ENCODE measurements around the gene NCAM1. TPM values are rescaled to one million over a fixed set of nuclear protein-coding genes. Genes with fewer than 3 reads are reported as not detected.

The NCAM1 gene
- total RNA-seq, 1 donor from 2014 or later, result 332 TPM

GRCh38 chr11:113057038-113057437 is 95.8 kb downstream of the NCAM1 start:
- DNase-seq, result no peak
- H3K27ac ChIP-seq (replicated peaks), result no peak overlapping the region
- peaks cover 17% of the 10 kb centered on the region for H3K4me1 ChIP-seq
- no peak overlapping the region for H3K4me3 ChIP-seq
- intact Hi-C loops (cut with micrococcal nuclease), result no loop called here
- H3K27me3 ChIP-seq (ENCODE audit: low read depth), result no peaks in the 10 kb centered on the region
- peaks cover 4% of the 10 kb centered on the region for H3K9me3 ChIP-seq (replicated peaks)
- TF ChIP-seq, protein P1, sequence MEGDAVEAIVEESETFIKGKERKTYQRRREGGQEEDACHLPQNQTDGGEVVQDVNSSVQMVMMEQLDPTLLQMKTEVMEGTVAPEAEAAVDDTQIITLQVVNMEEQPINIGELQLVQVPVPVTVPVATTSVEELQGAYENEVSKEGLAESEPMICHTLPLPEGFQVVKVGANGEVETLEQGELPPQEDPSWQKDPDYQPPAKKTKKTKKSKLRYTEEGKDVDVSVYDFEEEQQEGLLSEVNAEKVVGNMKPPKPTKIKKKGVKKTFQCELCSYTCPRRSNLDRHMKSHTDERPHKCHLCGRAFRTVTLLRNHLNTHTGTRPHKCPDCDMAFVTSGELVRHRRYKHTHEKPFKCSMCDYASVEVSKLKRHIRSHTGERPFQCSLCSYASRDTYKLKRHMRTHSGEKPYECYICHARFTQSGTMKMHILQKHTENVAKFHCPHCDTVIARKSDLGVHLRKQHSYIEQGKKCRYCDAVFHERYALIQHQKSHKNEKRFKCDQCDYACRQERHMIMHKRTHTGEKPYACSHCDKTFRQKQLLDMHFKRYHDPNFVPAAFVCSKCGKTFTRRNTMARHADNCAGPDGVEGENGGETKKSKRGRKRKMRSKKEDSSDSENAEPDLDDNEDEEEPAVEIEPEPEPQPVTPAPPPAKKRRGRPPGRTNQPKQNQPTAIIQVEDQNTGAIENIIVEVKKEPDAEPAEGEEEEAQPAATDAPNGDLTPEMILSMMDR (IDR thresholded peaks at IDR 0.05; ENCODE audit: borderline replicate concordance), result no peak
- H3K36me3 ChIP-seq, result no peaks in the 10 kb centered on the region

DNA sequence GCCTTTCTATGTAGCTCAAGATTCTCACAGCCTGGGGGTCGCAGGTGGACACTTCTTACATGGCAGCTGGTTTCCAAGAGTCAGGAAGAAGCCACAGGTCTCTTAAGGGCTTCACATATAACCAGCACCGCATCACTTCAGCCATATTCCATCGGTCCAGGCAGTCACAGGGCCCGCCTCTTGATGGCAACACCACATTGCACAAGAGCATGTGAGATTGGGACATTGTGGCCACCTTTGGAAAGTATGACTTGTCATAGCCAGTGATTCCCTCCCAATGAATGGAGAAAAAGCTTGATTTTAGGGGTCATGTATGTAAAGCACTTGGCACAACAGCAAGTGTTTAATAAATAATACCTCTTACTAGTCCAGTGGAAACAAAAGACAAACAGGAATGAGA is 98.3 kb downstream of the NCAM1 start:
- Histone ChIP-seq H3K4me1 (peaks cover 17% of the 10 kb centered on the region), H3K27ac (replicated peaks) (no peak overlapping the region), H3K27me3 (ENCODE audit: low read depth) (no peaks in the 10 kb centered on the region), H3K9me3 (replicated peaks) (no peaks in the 10 kb centered on the region), H3K4me3 (no peak overlapping the region), H3K36me3 (no peaks in the 10 kb centered on the region)
- TF ChIP-seq, protein P1 (IDR thresholded peaks at IDR 0.05; ENCODE audit: borderline replicate concordance), result no peak
- intact Hi-C loops (cut with micrococcal nuclease), result no loop called here
- no peak for DNase-seq

GRCh38 chr11:113065330-113065729 is 104.1 kb downstream of the NCAM1 start:
- H3K36me3 ChIP-seq, result no peaks in the 10 kb centered on the region
- no peaks in the 10 kb centered on the region for H3K9me3 ChIP-seq (replicated peaks)
- no peaks in the 10 kb centered on the region for H3K27me3 ChIP-seq (ENCODE audit: low read depth)
- H3K4me3 ChIP-seq, result no peak overlapping the region
- H3K4me1 ChIP-seq, result peaks cover 3% of the 10 kb centered on the region
- intact Hi-C loops (cut with micrococcal nuclease), result no loop called here
- no peak overlapping the region for H3K27ac ChIP-seq (replicated peaks)
- TF ChIP-seq, protein P1 (IDR thresholded peaks at IDR 0.05; ENCODE audit: borderline replicate concordance), result no peak
- DNase-seq, result no peak

DNA sequence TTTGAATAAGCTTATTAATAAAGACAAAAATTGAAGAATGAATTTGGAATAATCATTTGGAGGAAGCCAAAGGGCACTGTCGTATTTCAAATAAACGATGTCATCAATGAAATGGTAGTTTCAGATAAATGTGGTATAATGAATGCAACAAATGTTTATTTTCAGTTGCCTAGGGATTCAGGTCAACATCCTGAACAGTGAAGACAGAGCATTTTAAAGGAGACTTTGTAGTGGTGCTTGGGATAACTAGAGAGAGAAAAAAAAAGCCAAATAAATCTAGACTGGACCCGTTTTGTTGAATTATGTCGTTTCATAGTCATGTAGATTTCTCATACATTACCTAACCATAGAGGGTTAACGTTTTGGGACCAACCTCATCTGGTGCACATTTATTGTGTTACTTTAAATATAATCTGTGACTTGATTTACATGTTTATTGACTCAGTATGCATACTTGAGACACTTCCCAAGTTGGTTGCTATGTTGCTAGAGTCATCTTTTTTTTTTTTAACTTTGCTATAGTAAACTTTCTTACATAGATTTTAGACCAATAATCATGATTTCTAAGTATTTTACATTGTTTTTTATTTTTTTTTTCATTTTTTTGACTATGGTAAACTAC is 111.1 kb downstream of the NCAM1 start:
- intact Hi-C loops (cut with micrococcal nuclease), result no loop called here
- DNase-seq, result no peak
- H3K27ac ChIP-seq (replicated peaks), result no peak overlapping the region
- no peaks in the 10 kb centered on the region for H3K36me3 ChIP-seq
- no peak overlapping the region for H3K4me3 ChIP-seq
- peaks cover 64% of the 10 kb centered on the region for H3K4me1 ChIP-seq
- TF ChIP-seq, protein P1 (IDR thresholded peaks at IDR 0.05; ENCODE audit: borderline replicate concordance), result no peak
- H3K27me3 ChIP-seq (ENCODE audit: low read depth), result no peaks in the 10 kb centered on the region
- no peaks in the 10 kb centered on the region for H3K9me3 ChIP-seq (replicated peaks)

GRCh38 chr11:113073290-113073953 is 112.2 kb downstream of the NCAM1 start:
- Histone ChIP-seq H3K4me1 (peaks cover 69% of the 10 kb centered on the region), H3K27ac (replicated peaks) (peak overlapping the region; percentile 52), H3K4me3 (no peak overlapping the region), H3K9me3 (replicated peaks) (no peaks in the 10 kb centered on the region), H3K27me3 (ENCODE audit: low read depth) (no peaks in the 10 kb centered on the region), H3K36me3 (no peaks in the 10 kb centered on the region)
- TF ChIP-seq, protein P1 (IDR thresholded peaks at IDR 0.05; ENCODE audit: borderline replicate concordance), result no peak
- DNase-seq, result peak; percentile 23
- intact Hi-C loops (cut with micrococcal nuclease), result no loop called here

Data from left ventricle myocardium inferior (tissue), 1 donor.